T-cell (primary cell): ENCODE results near the gene PTPRD. TPM values are rescaled to one million over a fixed set of nuclear protein-coding genes. Genes with fewer than 3 reads are reported as not detected.

ENCODE experiments used
- ATAC-seq, 4 experiments: fragments of 200-7000 bp in 3 of 4; fragments of 150-1000 bp in 1 of 4; cut with Tn5 transposase; replicated peaks in 1 of 4; 1 replicate in 3 of 4; 2 replicates in 1 of 4; pipeline ENCODE4 v1.10.0; 2021; ENCODE audit warnings: moderate library complexity in 3 of 4, mild to moderate bottlenecking in 2 of 4, moderate number of reproducible peaks in 1 of 4
- CTCF ChIA-PET, 2 donors: fragments of 300-600 bp; sonication (Branson Sonifier 250); formaldehyde crosslinking; loops; one replicate each; lab custom pipeline; 2022; ENCODE audit warnings: antibody characterized with exemption in 2 of 2; lab: Charles Lee
- POLR2A ChIA-PET, 2 donors: fragments of 300-600 bp; sonication (Branson Sonifier 250); formaldehyde crosslinking; loops; one replicate each; lab custom pipeline; 2022; ENCODE audit warnings: antibody characterized with exemption in 2 of 2; lab: Charles Lee
- DNase-seq, 35 experiments: peaks; one replicate each; pipeline versions ENCODE4 v3.0.0 to v3.0.0-alpha.2; 2013 to 2023
- H3K27ac ChIP-seq: one replicate; pipeline ENCODE4 v1.5.1; 2013; ENCODE audit warnings: low read length
- H3K27me3 ChIP-seq, 2 experiments: replicated peaks in 1 of 2; 1 replicate in 1 of 2; 2 replicates in 1 of 2; pipeline versions ENCODE4 v1.6.1 to v1.7.0; 2013; ENCODE audit warnings: low read length in 1 of 2, mixed read lengths in 1 of 2; ENCODE audit not compliant: control insufficient read depth in 2 of 2, insufficient read depth in 2 of 2; ENCODE audit errors: extremely low read depth in 1 of 2
- H3K36me3 ChIP-seq, 2 donors: 1 replicate in 1 of 2; 2 replicates in 1 of 2; pipeline versions ENCODE4 v1.6.1 to v1.7.0; 2013; ENCODE audit warnings: low read length in 1 of 2; ENCODE audit not compliant: control insufficient read depth in 2 of 2, insufficient read depth in 1 of 2; ENCODE audit errors: extremely low read depth in 1 of 2
- H3K4me1 ChIP-seq, 2 experiments: 1 replicate in 1 of 2; 2 replicates in 1 of 2; pipeline versions ENCODE4 v1.6.1 to v1.7.0; 2013; ENCODE audit warnings: low read length in 2 of 2, mixed read lengths in 1 of 2; ENCODE audit not compliant: insufficient read depth in 2 of 2, control insufficient read depth in 1 of 2; ENCODE audit errors: extremely low read depth in 1 of 2
- H3K4me3 ChIP-seq, 2 donors: 1 replicate in 1 of 2; 2 replicates in 1 of 2; pipeline versions ENCODE4 v1.5.1 to v1.7.0; 2013; ENCODE audit warnings: mild to moderate bottlenecking in 2 of 2, low read length in 1 of 2, moderate library complexity in 1 of 2; ENCODE audit not compliant: control insufficient read depth in 1 of 2; ENCODE audit errors: extremely low read depth in 1 of 2
- H3K9me3 ChIP-seq: 2 replicates; pipeline ENCODE4 v1.7.0; 2013
- H3K27ac Mint-ChIP-seq, 2 donors: one replicate each; pipeline ENCODE4 v1.8.0; 2020 to 2021; ENCODE audit warnings: mild to moderate bottlenecking in 2 of 2, mixed read lengths in 2 of 2
- H3K27me3 Mint-ChIP-seq, 2 donors: one replicate each; pipeline ENCODE4 v1.8.0; 2021 to 2022; ENCODE audit warnings: mixed read lengths in 2 of 2
- H3K36me3 Mint-ChIP-seq: one replicate; pipeline ENCODE4 v1.8.0; 2021; ENCODE audit warnings: mixed read lengths
- H3K4me1 Mint-ChIP-seq, 3 donors: one replicate each; pipeline ENCODE4 v1.8.0; 2020 to 2022; ENCODE audit warnings: mixed read lengths in 3 of 3, mild to moderate bottlenecking in 1 of 3
- H3K4me3 Mint-ChIP-seq, 3 donors: one replicate each; pipeline ENCODE4 v1.8.0; 2020 to 2022; ENCODE audit warnings: mild to moderate bottlenecking in 3 of 3, mixed read lengths in 3 of 3, moderate library complexity in 3 of 3
- H3K9me3 Mint-ChIP-seq, 3 donors: one replicate each; pipeline ENCODE4 v1.8.0; 2020 to 2022; ENCODE audit warnings: mixed read lengths in 3 of 3
- WGBS: methylation state at CpG from one replicate; pipeline ENCODE4 v1.1.5; 2013; ENCODE audit warnings: missing lambda C conversion rate; ENCODE audit not compliant: insufficient coverage; 5-methylcytosine and 5-hydroxymethylcytosine counted together
- total RNA-seq, 35 experiments: library from RNA in 6 of 35; stranded (reverse) in 6 of 35; fragments of 120-200 nt in 1 of 35; gene quantifications; one replicate each; pipeline versions ENCODE4 v1.2.1 to v1.2.4 and lab custom pipeline; 2013 to 2026

Gene PTPRD
- total RNA-seq, 5 donors from 2014 or later (not counting 1 experiment from before 2014, with no cell fraction given): 0.13 to 0.61 (median 0.38) TPM; not detected in 2

DNA sequence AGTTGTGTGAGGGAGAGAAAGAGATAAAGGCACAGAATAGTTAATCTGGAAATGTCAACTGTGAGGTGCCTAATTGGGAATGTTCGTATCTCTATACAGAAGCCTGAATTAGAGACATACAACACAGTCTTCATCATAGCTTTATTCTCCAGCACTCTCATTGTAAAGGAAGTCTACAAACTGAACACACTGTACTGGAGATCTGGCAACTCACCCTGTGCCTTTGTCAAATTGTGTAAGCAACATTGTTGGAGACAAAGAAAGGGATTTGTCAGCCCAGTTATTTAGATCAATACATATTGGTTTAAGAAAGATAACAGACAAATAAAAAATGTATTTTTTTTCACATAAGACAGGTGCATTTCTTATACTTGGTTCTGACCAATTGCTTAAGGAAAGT is 1980.3 kb downstream of the PTPRD start:
- no peaks in the 10 kb centered on the region for H3K36me3 Mint-ChIP-seq
- H3K9me3 Mint-ChIP-seq: no peaks in the 10 kb centered on the region
- Histone ChIP-seq H3K27me3 (no peaks in the 10 kb centered on the region), H3K36me3 (no peaks in the 10 kb centered on the region), H3K4me3 (no peak overlapping the region), H3K4me1 (no peaks in the 10 kb centered on the region), H3K27ac (no peak overlapping the region), H3K9me3 (no peaks in the 10 kb centered on the region)
- peaks cover 0 to 3% of the 10 kb centered on the region in 2 donors for H3K27me3 Mint-ChIP-seq
- H3K27ac Mint-ChIP-seq: no peak overlapping the region
- CTCF ChIA-PET: no interaction called here
- H3K4me1 Mint-ChIP-seq: no peaks in the 10 kb centered on the region
- DNase-seq (no peak), ATAC-seq (no peak)
- H3K4me3 Mint-ChIP-seq: no peak overlapping the region
- POLR2A ChIA-PET: no interaction called here
- WGBS: no CpG with 5 or more reads among the region's 1 CpG

DNA sequence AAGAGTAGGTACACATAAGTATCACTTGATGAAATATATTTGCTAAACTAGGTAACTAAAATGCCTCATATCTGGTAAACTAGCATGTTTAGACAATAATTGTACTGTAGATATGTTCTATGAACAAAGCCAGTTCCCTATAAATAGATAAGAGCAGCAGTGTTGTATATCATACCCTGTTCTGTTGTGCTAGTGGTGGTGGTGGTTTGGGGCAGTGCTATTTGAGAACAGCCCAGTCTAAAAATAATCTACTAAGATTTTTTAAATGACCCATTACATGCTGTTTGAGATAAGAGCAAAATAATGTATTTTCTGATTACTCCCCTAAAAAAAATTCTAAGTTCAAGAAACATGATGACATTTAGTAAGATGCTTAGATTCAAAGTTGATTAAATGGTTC is 1984.0 kb downstream of the PTPRD start:
- H3K27me3 ChIP-seq: no peaks in the 10 kb centered on the region
- H3K9me3 Mint-ChIP-seq: no peaks in the 10 kb centered on the region
- ChIA-PET POLR2A (no interaction called here), CTCF (no interaction called here)
- no peaks in the 10 kb centered on the region for H3K4me1 ChIP-seq
- no peak overlapping the region for H3K27ac ChIP-seq
- H3K4me3 Mint-ChIP-seq: no peak overlapping the region
- H3K4me3 ChIP-seq: no peak overlapping the region
- DNase-seq (no peak), ATAC-seq (no peak)
- no peaks in the 10 kb centered on the region for H3K36me3 Mint-ChIP-seq
- H3K27ac Mint-ChIP-seq: no peak overlapping the region
- no peaks in the 10 kb centered on the region for H3K36me3 ChIP-seq
- H3K9me3 ChIP-seq: no peaks in the 10 kb centered on the region
- H3K4me1 Mint-ChIP-seq: no peaks in the 10 kb centered on the region
- peaks cover 1 to 3% of the 10 kb centered on the region in 2 donors for H3K27me3 Mint-ChIP-seq

DNA sequence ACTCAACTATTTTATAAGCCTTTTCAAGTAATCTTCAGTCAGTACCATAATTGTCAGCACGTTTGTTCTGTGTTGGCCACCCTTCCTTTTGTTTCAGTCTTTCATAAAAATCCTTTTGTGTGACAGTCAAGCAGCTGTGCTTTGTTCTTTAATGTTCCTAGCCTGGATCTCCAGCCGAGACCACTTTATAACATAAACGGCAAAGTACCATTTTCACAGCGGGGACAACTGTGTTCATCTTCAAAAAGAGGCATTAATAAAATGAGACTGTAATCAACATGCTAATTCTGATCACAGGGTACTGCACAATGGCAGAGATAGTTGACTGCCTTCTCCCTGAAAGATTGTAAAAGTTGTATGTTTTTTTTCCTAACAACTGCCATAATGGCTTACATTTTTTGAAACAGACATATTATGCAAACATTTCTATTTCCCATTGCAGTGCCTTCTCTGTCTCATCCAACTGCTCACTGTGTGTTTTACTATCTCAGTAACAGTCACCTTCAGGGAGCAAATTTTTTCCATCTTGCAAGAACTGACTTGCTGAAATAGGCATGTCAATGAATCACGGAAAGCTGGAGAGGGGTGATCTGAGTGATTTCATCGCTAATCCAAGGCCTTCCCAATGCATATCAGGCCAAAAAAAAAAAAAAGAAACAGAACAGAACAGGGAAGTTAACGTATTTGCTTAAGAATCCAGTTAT is 1984.7 kb downstream of the PTPRD start:
- DNase-seq: no peak
- no peak overlapping the region for H3K4me3 Mint-ChIP-seq
- no peak overlapping the region for H3K27ac Mint-ChIP-seq

DNA sequence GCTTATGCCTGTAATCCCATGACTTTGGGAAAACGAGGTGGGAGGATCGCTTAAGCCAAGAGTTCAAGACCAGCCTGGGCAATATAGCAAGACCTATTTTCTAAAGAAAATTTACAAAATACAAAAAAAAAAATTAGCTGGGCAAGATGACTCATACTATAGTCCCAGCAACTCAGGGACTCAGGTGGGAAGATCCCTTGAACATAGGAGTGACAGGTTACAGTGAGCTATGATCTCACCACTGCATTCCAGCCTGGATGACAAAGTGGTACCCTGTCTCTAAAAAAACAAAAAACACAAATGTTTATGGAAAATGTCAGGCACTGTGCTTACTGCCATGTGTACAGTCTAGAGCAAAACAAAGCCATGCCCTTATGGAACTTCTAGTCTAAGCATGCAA is 1989.9 kb downstream of the PTPRD start:
- peaks cover 0 to 1% of the 10 kb centered on the region in 2 donors for H3K27me3 Mint-ChIP-seq
- no peak for ATAC-seq

More for the DNA sequence above, 1984.7 kb downstream of the PTPRD start:
- Histone ChIP-seq H3K27ac (no peak overlapping the region), H3K4me3 (no peak overlapping the region), H3K4me1 (no peaks in the 10 kb centered on the region), H3K27me3 (no peaks in the 10 kb centered on the region), H3K36me3 (no peaks in the 10 kb centered on the region), H3K9me3 (no peaks in the 10 kb centered on the region)
- CTCF ChIA-PET: no interaction called here
- ATAC-seq: no peak
- POLR2A ChIA-PET: no interaction called here
- H3K36me3 Mint-ChIP-seq: no peaks in the 10 kb centered on the region
- H3K27me3 Mint-ChIP-seq: peaks cover 1 to 3% of the 10 kb centered on the region in 2 donors
- no peaks in the 10 kb centered on the region for H3K9me3 Mint-ChIP-seq
- 60% methylated on average over 4 of the region's 7 CpGs for WGBS
- no peaks in the 10 kb centered on the region for H3K4me1 Mint-ChIP-seq

DNA sequence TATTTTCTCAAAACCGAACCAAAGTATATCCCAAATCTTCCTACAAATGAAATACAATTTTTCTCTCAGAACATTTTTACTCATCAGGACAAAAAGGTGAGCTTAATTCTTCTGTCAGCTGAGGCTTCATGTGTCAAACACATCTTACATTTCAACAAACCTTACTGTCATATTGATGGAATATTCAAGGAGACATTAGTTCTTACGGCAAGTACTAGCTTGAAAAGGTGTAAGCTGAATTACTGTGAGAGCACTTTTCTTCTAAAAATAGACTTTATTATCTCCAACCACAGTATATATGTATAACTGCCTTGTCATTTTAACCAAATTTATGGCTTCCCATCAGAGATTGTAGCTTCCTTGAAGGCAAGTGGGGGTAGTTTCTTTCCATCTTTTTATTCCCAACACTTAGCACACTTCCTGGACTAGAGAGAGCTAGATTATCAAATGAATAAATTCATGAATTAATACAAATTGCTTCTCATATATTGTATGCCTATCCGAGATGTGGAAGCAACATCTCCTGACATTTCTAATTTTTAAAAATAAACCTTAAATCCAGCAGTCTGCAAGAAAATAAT is 1990.5 kb downstream of the PTPRD start:
- no peaks in the 10 kb centered on the region for H3K4me1 ChIP-seq
- DNase-seq: no peak
- Mint-ChIP-seq H3K4me3 (no peak overlapping the region), H3K36me3 (no peaks in the 10 kb centered on the region), H3K27ac (no peak overlapping the region), H3K4me1 (no peaks in the 10 kb centered on the region), H3K27me3 (peaks cover 0 to 1% of the 10 kb centered on the region in 2 donors), H3K9me3 (peaks cover 0 to 3% (median 0%) of the 10 kb centered on the region in 3 donors)
- no peaks in the 10 kb centered on the region for H3K9me3 ChIP-seq
- POLR2A ChIA-PET: no interaction called here
- no peak overlapping the region for H3K4me3 ChIP-seq
- no CpG with 5 or more reads among the region's 3 CpGs for WGBS
- no peaks in the 10 kb centered on the region for H3K36me3 ChIP-seq
- no peaks in the 10 kb centered on the region for H3K27me3 ChIP-seq
- CTCF ChIA-PET: no interaction called here
- H3K27ac ChIP-seq: no peak overlapping the region
- ATAC-seq: no peak

More for the DNA sequence above, 1989.9 kb downstream of the PTPRD start:
- ChIA-PET CTCF (no interaction called here), POLR2A (no interaction called here)
- H3K4me1 Mint-ChIP-seq: no peaks in the 10 kb centered on the region
- no peak overlapping the region for H3K4me3 ChIP-seq
- no peaks in the 10 kb centered on the region for H3K36me3 Mint-ChIP-seq
- H3K4me1 ChIP-seq: no peaks in the 10 kb centered on the region
- H3K27me3 ChIP-seq: no peaks in the 10 kb centered on the region
- peaks cover 0 to 3% (median 0%) of the 10 kb centered on the region in 3 donors for H3K9me3 Mint-ChIP-seq
- H3K9me3 ChIP-seq: no peaks in the 10 kb centered on the region
- no peak for DNase-seq
- no peak overlapping the region for H3K27ac ChIP-seq
- no peak overlapping the region for H3K4me3 Mint-ChIP-seq
- H3K36me3 ChIP-seq: no peaks in the 10 kb centered on the region
- WGBS: no CpG with 5 or more reads among the region's 2 CpGs
- no peak overlapping the region for H3K27ac Mint-ChIP-seq

DNA sequence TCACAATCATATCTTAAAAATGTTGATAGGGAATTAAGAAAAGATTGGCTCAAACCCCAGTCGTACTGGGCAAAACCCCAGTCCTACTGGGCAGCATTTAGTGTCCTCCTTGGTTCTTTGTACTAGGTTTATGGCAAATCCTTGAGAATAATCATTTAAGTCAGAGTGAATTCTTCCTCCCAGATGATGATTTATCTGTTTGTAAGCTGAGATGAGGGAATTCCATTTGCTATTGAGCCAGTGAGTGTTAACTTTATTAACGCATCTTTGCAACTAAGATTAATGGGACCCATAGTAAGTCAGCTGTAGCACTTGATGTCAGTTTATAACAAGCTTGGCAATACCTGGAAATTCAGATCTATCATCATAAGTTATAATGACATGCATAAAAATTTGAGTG is 1991.4 kb downstream of the PTPRD start:
- POLR2A ChIA-PET: no interaction called here
- no peak overlapping the region for H3K4me3 Mint-ChIP-seq

More for the DNA sequence above, 1991.4 kb downstream of the PTPRD start:
- H3K27ac Mint-ChIP-seq: no peak overlapping the region
- no peak for ATAC-seq
- no peaks in the 10 kb centered on the region for H3K4me1 ChIP-seq
- peaks cover 0 to 3% (median 0%) of the 10 kb centered on the region in 3 donors for H3K9me3 Mint-ChIP-seq
- H3K36me3 Mint-ChIP-seq: no peaks in the 10 kb centered on the region
- no peaks in the 10 kb centered on the region for H3K9me3 ChIP-seq
- H3K27me3 ChIP-seq: no peaks in the 10 kb centered on the region
- no peak for DNase-seq
- CTCF ChIA-PET: no interaction called here
- H3K27me3 Mint-ChIP-seq: peaks cover 0 to 1% of the 10 kb centered on the region in 2 donors
- H3K4me1 Mint-ChIP-seq: no peaks in the 10 kb centered on the region
- 86% methylated on average over 1 of the region's 2 CpGs for WGBS
- no peak overlapping the region for H3K4me3 ChIP-seq
- no peak overlapping the region for H3K27ac ChIP-seq
- no peaks in the 10 kb centered on the region for H3K36me3 ChIP-seq
